Activated CD8-positive, alpha-beta memory T cell treated with anti-CD3 and anti-CD28 coated beads, Interleukin-2, amount 50 U/mL, for 24 hours (primary cell): Measurements from ENCODE around the gene CPTP.

Experiments
- DNase-seq: peaks from one replicate; pipeline ENCODE4 v3.0.0-alpha.2; 2020; ENCODE audit errors: extremely low read depth

CPTP gene

DNA sequence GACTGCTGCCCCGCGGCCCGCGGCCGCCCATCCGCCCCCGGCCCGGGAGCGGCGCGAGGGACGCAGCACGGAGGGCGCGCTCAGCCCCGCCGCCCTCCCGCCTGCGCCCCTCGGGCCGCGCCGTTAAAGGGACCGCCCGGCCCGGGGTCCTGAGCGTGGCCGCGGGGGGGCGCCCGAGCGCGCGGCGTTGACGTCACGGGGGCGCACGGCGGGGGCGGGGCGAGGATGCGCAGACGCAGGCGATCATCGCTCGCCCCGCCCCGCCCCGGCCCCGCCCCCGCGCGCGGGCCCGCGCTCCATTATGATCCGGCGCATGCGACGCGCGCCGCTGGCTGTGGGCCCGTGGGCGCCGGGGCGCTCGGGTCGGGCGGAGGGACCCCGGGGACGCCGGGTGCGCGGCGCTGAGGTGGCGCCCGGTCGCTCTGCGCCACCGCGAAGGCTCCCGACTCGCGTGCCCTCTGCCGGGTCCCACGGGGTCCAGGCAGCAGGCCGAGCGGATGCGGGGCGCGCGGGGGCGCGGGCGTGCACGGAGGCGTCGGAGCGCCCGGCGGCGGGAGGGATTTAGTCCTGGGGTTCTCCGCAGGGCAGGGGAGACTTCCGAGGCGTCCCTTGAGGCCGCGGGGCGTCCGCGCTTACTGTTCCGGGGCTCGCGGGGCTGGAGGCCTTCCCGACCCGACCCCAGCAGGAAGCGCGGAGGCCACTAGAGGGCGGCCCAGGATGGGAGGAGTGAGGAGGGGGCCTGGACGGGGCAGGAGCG is 24.8 kb downstream of the CPTP start, which contains the start of gene DVL1:
Gene DVL1 (minus strand): TSS at position 163 of the 757 bp plus-strand sequence. CDS start 353 bp downstream, outside the sequence.
- DNase-seq = no peak

DNA sequence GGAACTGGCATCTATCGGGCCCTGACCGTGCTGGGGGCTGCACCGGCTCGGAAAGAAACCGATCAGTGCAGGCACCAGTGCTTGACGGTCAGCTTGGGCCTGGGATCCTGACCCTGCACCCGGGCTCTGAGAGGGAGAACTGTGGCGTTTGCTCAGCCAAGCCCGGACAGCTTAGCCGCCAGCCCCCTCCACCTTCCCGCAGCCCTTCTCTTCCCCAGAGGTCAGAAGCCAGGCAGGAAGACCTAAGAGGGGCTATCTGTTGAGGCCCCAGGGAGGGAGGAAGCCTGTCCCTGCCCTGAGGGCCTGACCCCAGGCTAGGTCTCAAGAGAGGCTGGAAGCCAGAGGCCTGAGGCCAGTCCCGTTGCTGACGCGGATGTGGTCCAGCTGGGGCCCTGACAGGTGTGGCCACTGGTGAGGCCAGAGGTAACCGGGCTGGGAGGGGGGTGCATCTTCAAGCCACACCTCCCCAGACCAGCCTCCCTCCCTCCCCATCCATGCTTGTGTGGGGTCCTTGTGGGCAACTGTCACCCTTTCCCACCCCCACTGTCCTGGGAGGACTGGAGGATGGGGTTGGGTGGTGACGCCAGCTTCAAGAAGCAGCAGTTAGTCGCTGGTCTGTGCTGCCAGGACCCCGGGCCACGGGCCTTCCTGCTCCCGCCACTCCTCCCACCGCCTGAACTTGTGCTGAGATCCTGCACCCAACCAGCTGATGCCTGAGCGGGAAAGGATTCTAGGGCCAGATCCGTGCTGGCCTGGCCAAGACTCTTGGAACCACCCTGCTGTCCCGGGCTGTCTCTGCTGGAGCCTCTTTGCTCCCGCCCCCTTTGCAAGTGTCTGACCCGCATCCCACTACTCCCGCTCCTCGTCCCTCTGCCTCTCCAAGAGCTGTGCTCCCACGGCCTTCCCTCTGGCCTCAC is 27.2 kb downstream of the CPTP start:
- no peak for DNase-seq

DNA sequence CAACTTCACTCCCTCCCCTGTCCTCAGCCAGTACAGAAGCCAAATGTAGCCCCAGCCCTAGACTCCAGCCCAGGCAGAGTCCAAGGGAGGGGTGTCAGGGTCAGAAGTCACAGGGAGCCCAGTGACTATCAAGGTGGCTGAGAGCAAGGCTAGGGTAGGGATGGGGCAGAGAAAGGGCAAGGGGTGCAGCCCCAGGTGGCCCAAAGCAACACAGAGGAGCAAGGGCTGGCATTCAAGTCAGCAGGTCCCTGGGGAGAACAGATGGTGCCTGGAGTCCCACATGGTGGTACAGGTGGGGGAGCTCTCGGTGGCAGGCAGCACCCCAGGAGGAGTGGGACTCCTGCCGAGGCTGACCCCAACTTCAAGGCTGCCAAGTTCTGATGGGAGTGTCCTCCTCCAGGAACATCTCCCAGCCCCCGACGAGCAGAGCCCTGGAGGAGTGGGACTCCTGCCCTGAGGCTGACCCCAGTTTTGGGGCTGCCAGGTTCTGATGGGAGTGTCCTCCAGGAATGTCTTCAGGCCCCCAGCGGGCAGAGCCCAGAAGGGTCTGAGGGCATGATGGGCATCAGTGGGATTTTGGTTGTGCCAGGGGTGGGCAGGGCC is 28.3 kb downstream of the CPTP start:
- DNase-seq = no peak

DNA sequence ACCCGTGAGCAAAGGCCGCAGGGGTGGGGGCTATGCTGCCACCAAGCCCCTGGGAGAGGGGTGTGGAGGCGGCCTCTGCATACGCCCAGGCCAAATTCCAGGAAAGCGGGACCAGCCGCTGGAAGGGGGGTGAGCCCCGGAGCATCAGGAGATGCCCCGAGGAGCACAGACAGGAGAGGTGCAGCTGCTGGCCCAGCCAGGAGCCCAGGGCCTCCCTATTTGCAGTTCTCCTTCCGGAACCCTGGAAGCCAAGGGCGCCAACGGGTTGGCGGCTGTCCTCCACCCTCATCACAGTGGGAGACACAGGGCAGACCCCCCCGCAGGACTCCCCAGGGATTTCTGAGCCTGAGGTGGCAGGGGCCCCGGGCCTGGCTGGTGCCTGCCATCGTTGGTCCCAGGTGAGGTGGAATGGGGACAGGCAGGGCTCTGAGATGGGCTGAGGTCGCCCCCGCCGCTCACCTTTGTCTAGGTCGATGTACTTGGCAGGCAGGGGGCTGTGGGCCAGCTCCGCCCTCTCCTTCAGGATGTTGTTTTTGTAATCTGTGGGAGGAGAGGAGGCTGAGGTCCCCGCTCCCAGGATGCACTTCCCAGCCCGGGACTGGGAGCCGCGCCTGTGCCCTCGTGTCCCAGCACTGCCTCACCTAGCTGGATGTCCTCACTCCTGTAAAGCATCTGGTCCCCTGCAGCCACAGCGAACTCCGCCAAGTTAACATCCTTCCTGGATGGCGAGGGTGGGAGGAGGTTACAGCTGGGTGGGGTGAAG is 29.0 kb downstream of the CPTP start:
- DNase-seq = no peak

DNA sequence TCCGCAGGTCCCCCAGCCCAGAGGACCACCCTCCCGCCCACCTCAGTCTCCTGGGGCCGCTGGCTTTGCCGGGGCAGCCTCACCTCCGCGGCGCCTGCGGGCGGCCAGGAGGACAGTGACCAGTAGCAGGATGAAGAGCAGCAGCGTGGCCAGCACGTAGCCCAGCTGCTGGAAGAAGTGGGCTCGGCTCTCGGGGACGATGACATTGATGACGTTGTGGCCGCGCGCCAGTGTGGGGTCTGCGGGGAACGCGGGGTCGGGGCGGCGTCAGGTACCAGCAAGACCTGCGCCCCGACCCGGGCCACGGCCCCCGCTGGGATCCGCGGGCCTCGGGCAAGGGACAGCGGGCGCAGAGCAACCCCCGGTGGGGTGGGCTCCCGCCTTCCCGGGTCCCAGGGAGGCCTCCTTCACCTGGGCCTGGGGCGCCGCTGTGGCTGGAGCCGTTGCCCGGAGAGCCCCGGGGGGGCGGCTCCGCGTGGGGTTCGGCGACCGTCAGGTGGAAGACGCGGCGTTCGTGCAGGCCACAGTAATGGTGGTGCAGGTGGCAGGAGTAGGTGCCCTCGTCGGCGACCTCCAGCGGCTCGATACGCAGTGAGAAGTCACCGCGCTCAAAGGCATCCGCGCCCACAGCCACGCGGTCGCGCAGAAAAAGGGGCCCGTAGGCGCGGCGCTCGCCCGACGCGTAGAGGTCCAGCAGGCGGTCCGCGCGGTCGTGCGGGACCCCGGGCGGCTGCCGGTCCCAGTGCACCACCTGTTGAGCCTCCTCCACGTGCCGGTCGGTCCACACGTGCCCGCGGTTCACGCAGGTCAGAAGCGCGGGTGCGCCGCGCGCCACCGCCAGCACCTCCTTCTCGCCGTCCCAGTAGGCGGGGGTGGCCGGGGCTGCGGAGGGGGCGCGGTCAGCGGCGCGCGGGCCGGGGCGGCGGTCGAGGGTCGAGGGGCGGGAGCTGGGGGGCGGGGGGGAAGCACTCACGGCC is 30.0 kb downstream of the CPTP start:
- DNase-seq = no peak

DNA sequence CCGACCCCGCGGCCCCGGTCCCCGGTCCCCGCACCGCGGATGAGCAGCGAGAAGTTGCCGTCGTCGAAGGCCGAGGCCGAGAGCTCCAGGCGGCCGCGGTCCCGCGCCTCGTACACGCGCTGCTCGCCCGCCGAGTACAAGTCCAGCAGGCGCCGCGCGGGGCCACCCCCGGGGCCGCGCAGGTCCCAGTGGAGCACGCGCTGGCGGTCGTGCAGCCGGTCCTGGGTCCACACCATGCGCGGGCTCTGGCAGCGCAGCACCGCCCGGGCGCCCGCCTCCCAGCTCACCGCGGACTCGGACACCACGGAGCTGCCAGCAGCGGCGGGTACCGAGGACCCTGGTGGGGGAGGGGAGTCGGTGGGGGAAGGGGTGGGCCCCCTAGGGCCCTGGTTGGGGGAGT is 30.8 kb downstream of the CPTP start:
- no peak for DNase-seq

DNA sequence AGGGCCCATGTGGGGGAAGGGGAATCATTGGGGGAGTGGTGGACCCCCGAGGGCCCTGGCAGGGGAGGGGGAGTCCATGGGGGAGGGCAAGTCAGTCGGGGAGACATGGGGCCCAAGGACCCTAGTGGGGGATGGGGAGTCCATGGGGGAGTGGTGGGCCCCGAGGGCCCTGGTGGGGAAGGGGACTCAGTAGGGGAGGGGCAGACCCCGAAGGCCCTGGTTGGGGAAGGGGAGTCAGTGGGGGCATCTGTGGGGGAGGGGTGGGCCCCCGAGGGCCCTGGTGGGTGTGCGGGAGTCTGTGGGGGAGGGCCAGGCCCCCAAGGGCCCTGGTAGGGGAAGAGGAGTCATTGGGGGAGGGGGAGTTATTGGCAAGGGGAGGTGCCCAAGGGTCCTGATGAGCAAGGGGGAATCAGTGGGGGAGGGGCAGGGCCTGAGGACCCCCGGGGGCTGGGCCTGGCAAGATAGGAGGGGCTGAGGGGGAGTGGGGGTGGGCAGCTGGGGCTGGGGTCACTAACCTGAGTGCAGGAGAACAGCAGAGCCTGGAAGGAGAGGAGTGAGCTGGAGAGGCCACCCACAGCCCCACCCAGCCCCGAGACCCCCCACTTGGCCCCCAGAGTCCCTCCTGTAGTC is 31.7 kb downstream of the CPTP start:
- no peak for DNase-seq

DNA sequence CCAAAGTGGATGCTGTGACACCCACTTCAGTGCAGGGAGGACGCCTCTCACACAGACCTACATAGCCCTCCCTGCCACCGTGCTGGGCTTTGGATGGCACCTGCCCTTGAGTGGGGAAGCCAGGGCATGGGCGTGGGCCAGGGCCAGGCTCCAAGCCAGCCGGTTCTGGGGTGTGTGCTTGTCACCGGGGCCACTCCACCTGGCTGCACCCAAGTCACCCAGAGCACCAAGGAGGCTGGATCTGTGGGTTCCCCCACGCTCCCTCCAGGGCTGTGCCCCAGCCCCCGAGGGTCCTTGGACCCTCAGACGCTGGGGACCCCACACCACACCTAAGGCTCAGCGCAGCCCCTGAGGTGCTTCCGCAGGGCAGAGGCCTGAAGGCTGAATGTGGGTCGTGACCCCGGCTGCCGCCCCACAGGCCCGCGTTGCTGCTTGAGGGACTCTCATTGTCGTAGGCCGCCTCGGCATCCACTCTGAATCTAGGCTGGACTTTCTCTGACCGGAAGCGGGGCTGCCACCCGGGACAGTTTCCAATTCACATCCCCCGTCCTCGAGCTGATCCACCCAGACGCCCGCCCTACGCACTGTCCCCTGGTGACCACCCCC is 32.3 kb downstream of the CPTP start:
- DNase-seq = no peak

DNA sequence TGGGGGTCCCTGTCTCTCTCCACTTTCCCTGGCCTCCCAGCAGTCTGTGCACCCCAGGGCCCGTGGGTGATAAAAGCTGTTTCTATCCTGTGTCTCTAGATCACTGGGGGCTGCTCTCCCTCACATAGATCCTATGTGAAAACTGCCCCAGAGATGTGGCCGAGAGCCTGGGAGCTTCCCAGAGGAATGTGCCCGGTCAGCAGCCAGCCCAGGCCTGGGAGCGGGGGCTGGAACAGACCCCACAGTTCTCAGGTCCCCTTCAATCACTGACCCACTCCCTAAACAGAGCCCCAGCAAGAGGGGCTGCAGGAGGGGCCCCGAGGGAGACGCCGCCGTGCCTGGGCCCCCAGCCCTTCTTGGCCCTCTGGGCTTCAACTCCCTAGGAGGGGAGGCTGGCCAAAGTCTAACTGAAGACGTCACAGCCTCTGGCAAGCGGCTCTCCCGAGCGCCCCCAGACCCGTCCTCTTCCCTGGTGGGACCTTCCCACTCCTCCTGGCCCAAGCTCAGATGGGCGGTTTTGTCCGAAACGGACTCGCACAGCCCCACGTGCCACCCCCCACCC is 33.4 kb downstream of the CPTP start:
- no peak for DNase-seq

DNA sequence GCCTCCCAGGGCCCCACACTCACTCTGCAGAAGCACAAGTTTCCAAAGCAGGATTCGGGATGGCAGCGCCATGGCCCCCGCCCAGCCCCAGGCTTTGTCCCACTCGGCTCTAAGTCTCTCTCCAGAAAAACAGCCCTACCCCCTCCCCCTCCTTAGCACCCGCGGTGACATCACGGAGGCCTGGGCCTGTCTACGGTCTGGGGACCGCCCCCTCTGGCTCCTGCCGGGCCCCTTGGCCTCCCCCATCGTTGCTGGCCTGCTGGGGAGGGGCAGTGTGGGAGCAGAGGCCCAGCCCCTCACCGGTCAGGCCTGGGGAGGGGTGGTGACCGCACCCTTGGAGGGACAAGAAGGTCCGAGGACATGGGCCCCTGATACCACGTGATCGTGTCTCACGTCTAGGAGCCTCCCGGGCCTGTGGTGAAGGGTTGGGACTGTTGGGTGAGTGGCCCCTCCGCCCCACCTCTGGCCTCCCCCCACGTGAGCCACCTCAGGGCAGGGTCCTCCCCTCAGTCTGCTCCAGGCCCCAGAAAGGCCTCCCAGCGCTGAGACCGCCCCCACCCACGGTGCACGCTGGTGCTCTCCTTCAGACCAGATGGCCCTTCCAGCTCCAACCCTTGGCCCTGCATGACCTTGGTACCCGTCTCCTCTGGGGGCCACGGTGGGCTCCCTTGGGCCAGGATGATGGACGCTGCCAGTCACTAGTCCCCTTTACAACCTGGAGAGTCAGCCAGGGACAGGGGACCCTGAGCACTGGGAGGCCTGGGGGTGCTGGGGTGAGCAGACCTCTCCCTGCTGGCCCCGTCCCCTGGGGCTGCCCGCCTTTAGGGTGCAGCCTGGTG is 34.0 kb downstream of the CPTP start, which contains the start of gene MXRA8:
Gene MXRA8 (minus strand): TSS at position 123 of the 839 bp plus-strand sequence. CDS start 51 bp downstream, at position 72.
- no peak for DNase-seq

DNA sequence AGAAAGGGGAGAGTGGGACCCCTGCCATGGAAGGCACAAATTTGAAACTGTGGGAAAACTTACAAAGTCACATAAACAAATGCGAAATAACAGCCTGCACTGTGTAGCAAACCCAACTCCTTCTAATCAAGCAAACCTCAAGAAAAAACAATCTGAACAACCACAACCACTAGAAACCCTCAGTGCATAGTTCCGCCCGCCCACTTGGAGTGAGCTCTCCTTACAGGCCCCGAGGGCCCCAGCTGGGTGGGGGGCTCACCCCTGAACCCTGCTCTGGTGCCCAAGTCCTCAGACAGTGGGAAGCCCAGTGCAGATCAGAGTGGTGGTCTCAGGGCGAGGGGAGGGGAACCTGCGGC is 34.7 kb downstream of the CPTP start:
- DNase-seq = no peak

DNA sequence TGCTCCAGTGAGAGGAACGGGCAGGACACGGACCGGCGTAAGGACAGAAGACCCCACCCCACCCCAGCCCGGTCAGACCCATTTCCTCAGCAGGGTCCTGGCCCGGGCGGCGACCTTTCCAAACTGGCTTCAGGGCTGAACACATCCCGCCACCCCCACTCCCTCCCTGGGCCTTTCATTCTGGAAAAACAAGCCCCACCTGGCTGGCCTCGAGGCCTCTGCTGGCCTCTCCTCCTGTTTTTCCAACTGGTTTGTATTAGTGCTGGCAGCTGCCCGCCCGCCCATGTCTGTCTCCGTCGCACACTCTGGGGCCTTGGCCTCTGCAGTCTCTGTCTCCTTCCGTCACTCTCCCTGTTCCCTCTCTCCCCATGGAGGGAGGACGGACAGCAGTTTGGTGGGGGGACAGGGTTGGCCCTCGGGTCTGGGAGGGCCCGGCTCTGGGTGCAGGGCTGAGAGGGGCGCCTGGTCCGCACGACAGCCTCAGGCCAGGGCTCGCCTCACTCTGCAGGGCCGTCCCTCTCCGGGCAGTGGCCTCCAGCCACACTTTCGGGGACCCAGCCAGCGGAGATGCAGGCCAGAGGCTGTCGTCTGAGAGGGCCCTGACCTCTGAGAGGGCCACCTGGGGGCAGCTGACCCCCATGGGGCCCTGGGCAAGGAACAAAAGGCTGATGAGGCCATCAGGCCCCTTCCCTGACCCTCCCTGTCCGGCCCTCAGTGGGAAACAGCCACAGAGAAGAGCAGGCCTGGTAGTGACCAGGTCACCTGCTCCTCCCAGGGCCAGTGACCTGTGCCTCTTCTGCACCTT is 35.3 kb downstream of the CPTP start:
- no peak for DNase-seq

DNA sequence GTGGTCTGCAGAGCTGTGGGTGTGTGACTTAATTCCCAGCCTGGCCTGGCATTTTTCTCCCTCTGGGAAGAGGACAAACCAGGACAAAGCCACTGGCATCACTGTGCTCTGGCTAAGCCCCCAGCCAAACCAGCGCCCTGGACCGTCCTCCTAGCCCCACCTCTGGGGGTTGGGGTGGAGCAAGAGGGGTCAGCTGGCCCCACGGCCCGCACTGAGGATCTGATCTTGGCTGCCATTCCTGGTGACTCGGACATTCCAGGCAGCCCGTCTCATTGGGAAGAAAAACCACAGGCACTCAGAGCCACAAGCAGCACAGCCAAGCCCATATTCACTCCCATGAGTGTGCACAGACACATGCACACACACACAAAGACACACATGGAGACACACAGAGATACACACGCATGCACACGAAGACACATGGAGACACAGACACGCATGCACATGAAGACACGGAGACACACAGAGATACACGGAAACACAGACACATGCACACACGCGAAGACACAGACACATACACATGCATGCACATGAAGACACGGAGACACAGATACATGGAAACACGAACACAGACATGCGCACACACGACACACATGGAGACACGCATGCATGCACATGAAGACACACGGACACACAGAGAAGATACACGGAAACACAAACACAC is 36.0 kb downstream of the CPTP start:
- DNase-seq = no peak

DNA sequence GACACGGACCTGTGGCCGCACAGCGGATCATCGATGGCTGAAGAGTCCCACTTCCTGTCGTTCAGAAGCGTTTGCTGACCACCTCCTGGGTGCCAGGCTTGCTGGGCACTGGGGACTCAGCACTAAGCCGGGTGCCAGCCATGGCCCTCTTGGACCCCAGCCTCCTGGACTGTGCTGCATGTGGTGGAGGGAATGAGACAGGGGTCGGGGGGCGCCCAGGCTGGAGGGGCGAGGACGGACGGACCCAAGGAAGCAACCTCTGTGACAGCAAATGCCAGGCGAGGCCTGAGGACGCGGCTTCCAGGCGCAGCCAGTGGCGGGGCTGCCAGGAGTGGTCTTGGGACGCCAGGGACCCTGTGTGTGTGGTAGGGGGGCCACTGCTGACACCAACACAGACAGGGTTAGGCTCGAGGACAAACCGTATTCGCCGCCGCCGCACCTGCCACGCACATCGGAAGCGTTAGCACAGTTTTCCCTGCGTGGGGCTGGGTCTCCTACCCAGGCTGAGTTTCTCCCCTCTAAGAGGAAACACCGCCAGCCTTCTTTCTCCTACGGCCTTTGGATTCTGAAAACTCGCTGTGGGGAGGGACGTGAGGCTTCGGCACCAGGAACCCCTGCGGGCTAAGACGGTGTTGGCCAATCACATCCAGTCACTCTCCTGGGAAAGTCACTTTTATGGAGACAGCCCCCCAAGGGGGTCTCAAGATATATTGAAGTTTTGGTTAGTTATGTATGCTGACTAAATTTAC is 36.8 kb downstream of the CPTP start:
- no peak for DNase-seq

DNA sequence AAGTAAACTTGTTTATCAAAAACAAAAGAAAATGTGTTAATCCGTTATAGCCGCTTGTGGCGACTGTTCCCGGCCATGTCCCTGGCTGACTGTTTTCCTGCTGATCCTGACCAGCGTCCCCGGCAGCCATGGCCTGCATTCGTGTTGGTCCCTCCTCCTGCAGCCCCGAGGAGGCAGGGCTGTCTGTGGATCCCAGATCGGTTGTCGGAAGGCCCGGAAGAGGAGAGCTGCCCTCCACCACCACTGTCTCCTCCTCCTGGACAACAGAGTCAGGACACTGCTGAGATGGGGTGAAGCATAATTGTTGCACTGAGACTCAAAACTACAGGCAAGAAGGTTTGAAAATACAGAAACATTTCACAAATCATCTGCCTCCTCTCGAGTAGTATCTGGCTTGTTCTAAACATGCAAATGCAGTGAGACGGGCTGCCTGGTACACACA is 37.4 kb downstream of the CPTP start:
- DNase-seq = no peak

DNA sequence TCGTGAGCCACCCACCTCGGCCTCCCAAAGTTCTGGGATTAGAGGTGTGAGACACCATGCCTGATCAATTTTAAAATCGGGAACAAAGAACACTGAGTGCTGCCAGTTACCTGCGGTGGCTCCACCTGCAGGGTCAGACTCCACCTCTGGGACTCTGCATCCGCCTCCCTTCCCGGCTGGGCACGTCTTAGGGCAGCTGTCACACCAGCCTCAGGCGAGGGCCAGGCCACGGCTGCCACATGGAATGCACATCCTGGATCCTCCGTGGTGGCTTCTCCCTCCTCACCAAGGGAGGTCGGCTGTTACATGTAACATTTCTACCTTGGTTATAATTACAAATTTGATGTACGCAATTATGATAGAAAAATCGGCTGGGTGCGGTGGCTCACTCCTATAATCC is 39.7 kb downstream of the CPTP start:
- no peak for DNase-seq
